ENCODE data around the gene UBC.
"Not testable (repeated sequence)": the region's sequence is repeated elsewhere in the genome, so short reads cannot be mapped to it uniquely, and the experiment has no call there.

UBC gene

DNA sequence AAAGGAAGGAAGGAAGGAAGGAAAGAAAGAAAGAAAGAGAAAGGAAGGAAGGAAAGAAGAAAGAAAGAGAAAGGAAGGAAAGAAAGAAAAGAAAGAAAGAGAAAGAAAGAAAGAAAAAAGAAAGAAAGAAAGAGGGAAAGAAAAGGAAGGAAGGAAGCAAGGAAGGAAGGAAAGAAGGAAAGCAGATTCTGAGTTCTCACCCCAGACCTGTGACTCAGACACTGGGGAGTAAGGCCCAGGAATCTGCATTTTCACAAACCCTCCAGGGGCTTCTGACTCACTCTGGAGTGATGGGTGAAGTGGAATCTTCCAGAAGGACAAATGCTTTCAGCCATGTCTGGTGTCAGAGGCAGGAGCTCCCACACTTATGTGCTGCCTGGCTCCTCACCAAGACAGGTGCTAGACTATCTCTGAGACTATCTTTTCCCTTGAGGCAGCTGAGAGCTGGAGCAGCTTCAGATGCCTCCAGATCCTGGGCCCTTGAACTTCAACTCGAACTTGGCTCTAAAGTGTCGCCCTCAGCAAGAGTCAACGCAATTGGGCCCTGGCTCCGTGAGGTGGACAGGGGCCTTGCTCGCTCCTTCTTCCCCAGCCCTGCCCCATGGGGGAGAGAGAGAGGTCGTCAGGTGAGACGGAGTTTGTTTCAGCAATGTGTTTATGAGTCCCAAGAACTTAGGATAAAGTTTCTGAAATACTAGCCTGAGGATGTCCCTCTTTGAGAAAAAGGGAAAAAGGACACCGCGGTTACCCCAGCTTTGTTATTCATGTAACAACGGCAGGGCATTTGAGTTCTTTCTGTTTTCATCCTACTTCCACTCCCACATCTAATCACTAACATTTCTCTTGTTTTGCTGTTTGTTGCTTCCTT lies 31.0 kb downstream of the UBC start:
- DNase-seq = no peak

- DNase-seq = no peak
Measured at GRCh38 chr12:124881123-124881522, 33.3 kb downstream of the UBC start.

DNA sequence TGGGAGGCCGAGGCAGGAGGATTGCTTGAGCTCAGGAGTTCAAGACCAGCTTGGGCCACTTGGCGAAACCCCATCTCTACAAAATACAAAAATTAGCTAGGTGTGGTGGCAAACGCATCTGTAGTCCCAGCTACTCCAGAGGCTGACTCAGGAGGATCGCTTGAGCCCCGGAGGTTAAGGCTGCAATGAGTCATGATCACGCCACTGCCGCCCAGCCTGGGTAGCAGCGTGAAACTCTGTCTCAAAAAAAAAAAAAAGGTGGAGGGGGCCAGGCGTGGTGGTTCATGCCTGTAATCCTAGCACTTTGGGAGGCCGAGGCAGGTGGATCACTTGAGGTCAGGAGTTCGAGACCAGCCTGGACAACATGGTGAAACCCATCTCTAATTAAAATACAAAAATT lies 34.1 kb downstream of the UBC start:
- not testable (repeated sequence) for DNase-seq

DNA sequence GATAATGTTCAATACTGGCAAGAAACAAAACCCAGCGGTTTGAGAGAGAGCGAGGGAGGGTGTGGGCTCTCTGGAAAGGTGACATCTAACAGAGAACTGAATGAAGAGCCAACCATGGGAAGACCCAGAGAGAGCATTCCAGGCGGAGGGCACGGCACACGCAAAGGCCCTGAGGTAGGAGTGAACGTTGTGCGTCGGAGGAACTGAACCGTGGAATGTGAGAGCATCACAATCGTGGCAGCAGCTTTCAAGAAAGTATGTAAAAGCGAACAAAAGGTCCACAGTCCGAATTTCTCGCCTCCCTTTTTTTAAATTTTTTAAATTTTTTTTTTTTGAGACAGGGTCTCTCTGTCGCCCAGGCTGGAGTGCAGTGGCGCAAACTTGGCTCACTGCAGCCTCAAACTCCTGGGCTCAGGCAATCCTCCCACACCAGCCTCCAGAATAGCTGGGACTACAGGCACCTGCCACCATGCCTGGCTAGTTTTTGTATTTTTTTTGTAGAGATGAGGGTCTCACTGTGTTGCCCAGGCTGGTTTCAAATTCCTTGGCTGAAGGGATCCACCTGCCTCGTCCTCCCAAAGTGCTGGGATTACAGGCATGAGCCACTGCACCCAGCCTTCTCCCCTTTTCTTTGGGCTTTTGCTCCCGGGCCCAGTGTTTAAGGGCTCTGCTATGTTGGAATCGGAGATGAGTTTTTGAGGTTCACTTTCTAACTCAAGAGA lies 35.5 kb downstream of the UBC start:
- DNase-seq = no peak

DNA sequence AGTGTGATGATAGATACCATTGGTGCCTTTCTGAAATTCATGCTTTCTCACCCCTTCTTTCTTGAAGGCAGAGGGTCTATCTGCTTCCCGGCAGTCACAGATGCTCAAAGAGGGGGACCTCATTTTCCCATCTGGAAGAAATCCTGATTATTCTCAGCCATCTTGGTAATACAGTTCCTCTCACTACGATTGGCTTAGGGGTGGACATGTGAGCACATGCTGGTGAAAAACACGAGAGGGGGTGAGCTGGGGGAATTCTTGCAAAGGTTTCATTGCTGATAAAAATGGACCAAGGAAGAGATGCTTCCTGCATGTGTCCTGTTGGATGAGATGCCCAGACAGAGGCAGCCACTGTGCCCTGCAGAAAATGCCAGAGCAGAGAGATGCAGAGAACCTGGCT lies 37.0 kb downstream of the UBC start:
- DNase-seq = no peak

DNA sequence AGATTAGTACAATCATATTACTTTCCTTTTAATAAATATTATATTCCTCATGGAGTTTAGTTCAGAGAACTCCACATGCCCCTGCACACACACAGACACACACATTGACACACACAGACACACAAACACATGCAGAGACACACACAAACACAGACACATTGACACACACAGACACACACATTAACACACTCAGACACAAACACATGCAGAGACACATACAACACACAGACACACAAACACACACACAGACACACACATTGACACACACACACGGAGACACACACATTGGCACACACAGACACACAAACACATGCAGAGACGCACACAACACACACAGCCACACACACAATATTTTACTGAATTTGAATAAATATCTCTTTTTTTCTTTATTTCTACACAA lies 38.3 kb downstream of the UBC start:
- DNase-seq = no peak

GRCh38 chr12:124875803-124876132 lies 38.7 kb downstream of the UBC start:
- no peak for DNase-seq

- DNase-seq = no peak
Measured at GRCh38 chr12:124874988-124875802, 39.3 kb downstream of the UBC start.

DNA sequence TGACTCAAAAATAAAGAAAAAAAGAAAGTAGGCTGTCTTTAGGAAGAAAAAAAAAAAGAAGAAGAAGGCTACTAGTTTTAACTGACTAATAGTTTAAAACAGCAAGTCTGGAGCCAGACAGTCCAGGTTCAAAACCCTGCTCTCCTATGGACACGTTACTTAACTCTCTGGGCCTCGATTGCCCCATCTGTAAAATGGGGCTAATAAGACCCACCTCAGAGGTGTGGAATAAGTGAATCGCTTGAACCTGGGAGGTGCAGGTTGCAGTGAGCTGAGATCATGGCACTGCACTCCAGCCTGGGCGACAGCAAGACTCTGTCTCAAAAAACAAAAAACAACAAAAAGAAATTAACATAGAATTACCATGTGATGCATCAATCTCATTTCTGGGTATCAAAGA lies 40.3 kb downstream of the UBC start:
- DNase-seq = no peak

- DNase-seq = no peak
Measured at GRCh38 chr12:124872068-124872719, 42.3 kb downstream of the UBC start.

DNA sequence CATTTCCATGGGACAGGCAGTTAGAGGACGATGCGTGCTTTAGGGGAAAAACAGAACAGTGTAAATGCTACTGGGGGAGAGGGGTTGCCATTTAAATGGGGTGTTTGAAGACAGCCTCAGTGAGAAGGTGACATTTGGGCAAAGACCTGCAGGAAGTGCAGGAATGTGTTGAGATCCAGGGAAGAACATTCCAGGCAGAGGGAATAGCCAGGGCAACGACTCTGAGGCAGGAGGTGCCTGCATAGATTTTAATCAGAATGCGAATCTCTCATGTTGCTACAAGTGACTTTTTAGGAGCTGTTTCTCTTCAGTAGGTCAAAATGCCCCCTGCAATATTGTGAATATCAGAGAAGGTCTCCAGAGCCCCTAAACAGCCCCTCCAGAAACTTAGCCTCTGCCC lies 43.2 kb downstream of the UBC start:
- no peak for DNase-seq

- DNase-seq = no peak
Measured at GRCh38 chr12:124870515-124870914, 43.9 kb downstream of the UBC start.

DNA sequence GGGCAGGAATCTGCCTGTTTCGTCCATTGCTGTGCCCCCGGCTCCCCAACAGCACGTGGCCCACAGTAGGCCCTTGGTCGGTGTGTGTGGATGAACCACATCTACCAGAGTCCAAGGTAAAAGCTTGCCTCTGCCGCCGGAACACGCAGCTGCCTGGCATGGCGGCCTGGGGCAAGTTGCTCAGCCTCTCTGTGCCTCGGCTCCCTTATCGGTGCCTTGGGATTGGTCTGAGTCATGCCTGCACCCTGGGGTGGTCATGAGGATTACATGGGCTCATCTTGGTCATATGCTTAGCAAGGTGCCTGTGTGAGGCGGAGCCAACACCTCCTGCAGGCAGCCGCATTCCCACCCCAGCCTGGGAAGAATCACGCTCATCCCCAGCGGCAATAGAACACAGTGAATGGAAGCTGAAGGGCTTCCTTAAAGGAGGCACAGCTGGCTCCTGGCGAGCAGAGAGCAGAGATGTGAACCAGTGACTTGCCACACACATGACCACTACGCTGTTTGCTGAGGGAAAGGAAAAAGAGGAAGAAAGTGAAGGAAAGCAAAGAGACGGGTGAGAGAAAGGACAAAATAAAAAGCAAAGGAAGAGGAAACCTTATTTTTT lies 45.3 kb downstream of the UBC start:
- no peak for DNase-seq

- no peak for DNase-seq
Measured at GRCh38 chr12:124868252-124869058, 46.0 kb downstream of the UBC start.

GRCh38 chr12:124867401-124867930 lies 47.0 kb downstream of the UBC start:
- peak; percentile 50 for DNase-seq

GRCh38 chr12:124866883-124867400 lies 47.5 kb downstream of the UBC start:
- DNase-seq = no peak

- no peak for DNase-seq
Measured at GRCh38 chr12:124866195-124866882, 48.1 kb downstream of the UBC start.

- DNase-seq = no peak
Measured at GRCh38 chr12:124865728-124866127, 48.7 kb downstream of the UBC start.

- no peak for DNase-seq
Measured at GRCh38 chr12:124864326-124864752, 50.1 kb downstream of the UBC start.

Data from fibroblast of skin of scalp (primary cell).